ENCODE results near the gene FOSL2.

- TF ChIP-seq MAX (IDR thresholded peaks at IDR 0.05) (peak; percentile 91), USF1 (IDR thresholded peaks at IDR 0.05) (peak; percentile 57), RAD21 (IDR thresholded peaks at IDR 0.05; ENCODE audit: low read depth) (peak; percentile 20; the same call in 1 of the 2 replicates), CREB1 (IDR thresholded peaks at IDR 0.05; ENCODE audit: low read depth) (peak; percentile 60), EP300 (IDR thresholded peaks at IDR 0.05; ENCODE audit: borderline replicate concordance) (peak; percentile 31; the same call in 1 of the 2 replicates), NFIC (IDR thresholded peaks at IDR 0.05) (peak; percentile 80), TCF12 (IDR thresholded peaks at IDR 0.05; ENCODE audit: low read depth) (peak; percentile 62), REST (IDR thresholded peaks at IDR 0.05; ENCODE audit: low read depth) (no peak), FOXM1 (IDR thresholded peaks at IDR 0.05; ENCODE audit: borderline replicate concordance, low read depth) (no peak), CEBPB (IDR thresholded peaks at IDR 0.05) (no peak)
Measured at GRCh38 chr2:28392297-28393113, at the start of gene FOSL2.
